RCC 7860 (cell line): Measurements from ENCODE around the gene ENOX1.

Experiments
- DNase-seq: peaks from one replicate; pipeline ENCODE4 v3.0.0-alpha.2; 2015; ENCODE audit warnings: low spot score
- FAIRE-seq: peaks from 2 replicates; lab custom pipeline; 2012; peaks lifted over from hg19 to GRCh38; lab: Jason Lieb, UNC

Gene ENOX1

DNA sequence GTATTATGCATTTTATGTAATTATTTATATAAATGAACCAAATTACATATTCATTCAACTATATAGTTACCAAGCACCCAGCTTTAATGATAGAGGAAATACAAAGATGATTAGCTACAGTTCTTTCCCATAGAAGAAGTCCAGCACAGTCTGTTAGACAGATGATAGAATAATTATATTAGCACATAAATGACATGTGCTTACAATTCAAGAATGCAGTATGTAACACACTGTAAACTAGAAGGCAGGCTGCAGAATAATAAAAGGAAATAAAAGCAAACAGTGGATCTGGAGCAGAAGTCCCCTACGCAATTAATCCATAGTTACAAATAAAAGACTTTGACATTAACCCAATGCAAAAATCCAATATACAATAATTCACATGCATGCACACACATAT, 384.4 kb downstream of the ENOX1 start:
- no peak for DNase-seq
- no peak for FAIRE-seq

DNA sequence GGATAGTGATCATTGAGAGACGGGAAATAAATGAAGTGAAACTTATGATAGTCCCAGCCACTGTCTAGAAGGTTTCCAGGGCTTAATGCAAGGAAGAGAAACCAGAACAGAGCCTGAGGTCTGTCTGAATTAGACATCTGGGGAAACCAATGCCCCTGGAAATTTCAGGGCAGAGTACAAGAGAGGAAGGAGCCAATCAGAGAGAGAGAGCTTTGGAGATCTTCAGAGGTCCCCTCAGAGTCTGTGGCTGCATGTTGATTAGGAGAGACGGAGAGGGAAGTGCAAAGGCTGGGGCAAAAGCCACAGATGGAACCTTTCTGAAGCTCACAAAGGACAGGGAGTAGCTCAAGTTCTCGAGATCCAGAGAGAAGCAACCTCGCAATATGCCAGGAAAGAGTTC, 385.4 kb downstream of the ENOX1 start:
- FAIRE-seq (no peak), DNase-seq (no peak)

DNA sequence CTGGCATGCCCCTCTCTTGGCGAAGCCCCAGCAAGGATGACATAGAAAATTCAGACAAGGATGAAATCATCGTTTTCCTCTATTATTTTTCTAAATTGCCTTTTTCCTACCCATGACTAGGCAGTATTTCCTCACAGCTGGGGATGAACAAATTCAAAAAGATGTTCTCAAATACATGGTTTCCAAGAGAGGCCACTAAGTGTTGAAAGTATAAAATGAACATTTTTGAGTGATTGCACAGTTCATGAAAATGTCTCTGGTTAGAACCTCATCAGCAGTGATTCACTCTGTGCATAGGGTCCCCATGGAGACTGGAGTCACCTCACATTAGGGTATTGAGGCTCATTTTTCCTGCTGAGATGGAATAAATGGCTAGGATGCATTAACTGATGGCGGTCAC, 389.7 kb downstream of the ENOX1 start:
- DNase-seq (no peak), FAIRE-seq (no peak)

DNA sequence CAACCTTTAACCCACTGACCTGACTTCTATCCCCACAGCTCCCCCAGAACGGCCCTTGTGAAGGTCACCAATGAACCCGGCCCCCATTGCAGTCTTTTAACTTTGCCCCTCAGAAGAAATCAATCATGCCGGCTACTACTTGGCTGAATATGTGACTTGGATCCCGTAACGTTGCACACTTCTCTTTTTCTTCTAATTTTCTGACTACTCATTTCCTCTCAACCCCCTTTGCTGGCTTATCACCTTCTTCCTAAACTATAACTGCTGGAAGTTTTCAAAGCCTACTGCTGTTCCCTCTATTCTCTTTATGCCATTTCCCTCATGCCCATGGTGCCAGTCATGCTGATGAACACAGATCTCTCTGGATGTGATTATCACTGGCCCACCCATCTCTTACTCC, 395.7 kb downstream of the ENOX1 start:
- FAIRE-seq (no peak), DNase-seq (no peak)

DNA sequence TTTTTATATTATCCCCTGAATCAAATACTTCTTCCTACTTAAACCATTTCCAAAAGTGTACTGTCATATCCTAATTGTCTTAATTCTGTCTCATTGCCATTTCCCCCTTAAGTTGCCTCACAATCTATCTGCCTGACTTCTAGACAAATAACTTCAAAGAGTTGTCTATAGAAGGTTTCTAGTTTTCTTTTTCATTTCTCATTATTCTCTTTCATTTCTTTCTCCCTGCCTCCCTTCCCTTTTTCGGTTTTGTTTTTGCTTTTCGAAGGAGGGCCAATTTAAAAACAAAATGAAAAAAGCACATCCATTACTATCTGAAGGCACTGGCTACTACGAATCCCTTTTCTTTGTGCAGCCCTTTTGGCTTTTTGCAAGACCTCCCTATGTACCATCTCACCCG, 396.2 kb downstream of the ENOX1 start:
- FAIRE-seq = no peak

DNA sequence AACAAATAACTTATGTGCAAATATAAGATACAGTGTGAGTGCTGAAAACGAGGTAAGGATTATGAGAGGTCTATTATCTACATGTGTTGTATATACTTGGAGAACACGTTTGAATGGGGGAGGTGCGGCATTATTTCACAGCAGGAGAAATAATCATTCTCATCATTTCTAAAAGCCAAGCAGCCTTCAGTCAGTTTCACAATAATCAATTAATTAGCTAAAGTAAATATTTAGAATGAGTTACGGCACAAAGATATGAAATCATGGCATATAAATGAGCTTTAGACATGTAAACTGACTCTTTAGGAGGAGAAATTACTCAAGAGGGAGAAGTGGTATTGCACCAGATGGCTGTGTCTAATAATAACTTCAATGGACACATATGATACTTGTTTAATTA, 396.8 kb downstream of the ENOX1 start:
- no peak for FAIRE-seq

More for the DNA sequence above, 396.2 kb downstream of the ENOX1 start:
- DNase-seq = no peak

DNA sequence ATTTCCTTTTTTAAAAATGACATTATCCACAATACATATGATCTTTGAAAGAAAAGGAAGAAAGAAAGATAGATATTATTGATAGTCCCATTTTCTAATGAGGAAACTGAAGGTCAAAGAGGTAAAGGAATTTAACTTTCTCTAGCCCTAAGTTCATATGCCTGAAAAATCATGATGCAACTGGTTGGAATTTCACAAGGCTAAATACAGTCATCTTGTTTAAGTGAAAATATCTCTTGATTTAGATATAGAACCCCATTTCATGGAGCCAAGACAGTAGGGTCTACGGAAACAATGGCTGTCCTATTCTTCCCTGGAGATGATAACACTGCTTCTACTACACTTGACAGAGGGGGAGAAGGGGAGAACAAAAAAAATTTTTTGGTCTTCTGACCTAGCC, 397.2 kb downstream of the ENOX1 start:
- DNase-seq = no peak
- no peak for FAIRE-seq

More for the DNA sequence above, 396.8 kb downstream of the ENOX1 start:
- DNase-seq = no peak

DNA sequence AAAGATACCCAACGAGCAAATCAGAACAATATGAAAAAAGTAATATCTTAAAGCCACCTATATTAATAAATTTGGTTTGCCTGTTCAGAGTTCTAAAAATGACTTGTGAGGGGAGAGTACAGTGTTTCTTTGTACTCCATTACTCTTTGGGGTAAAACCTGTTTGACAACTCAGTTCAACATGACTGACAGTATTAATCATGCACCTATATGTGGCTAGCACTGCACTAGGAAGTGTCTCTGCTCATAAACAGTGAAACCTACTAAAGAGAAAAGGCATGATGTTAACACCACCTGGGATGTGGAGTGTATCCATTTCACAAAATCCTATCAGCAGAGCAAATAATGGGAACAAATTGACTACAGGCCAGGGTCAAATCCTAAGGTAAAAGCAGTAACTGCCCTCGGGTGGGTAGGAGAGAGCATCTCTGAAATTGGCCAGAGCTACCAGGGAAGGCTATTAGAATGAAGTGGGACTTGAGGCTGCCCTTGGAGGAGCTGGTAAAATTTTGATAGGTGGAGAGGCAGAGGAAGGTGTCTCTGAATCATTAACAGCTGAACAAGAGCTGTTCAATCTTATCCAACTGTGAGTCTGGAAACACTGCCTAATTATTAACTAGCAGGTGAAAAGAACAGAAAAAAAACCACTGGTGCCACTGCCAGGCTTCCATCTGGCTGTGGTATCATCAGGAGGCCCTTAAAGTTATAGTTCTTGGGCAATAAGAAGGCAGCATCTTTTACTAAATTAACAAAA, 398.3 kb downstream of the ENOX1 start:
- DNase-seq = no peak
- FAIRE-seq = no peak

DNA sequence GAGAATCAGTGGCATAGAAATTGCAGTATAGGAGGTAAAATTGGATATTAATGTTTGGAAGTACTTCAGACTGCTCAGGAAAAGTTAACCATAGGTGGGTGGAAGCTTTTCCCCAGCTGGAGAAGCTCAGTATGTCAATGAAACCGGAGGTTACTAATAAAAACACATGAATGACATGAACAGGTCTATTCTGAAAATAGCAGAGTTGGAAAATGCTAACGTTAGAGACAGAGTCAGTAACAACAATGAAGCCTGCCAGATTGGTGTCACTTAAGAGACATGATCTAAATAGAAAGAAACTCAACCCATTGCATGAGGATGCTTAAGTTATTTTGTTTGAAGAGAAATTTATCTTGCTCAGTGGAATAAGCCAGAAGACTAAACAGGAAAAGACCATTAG, 398.9 kb downstream of the ENOX1 start:
- no peak for FAIRE-seq

DNA sequence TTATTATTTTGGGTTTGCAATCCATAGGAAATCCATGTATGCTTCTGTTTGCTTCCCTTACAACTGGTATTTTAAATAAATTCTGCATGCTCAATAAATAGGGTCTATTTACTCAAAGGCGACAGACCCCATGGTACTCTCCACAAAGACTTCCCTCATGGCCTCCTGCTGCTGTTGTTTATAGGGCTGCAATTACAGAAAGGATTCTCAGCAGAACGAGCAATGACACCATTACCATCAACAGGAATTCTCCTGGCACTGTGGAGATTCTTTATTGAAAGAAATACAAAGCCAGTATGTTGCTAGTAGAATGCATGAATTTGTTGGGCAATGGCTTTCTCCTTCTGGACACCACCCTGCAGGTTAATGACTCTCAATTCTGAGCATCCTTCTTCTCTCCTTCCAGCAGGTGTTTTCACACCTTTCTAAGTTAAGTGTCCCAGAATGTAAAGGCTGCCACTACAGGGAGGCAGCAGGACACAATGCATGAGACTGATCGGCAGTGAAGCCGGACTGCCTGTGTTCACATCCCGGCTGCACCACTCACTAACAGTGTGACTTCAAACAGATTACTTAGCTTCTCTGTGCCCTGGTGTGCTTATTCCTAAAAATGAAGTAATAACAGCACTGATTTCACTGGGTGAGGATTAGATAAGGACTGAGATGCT, 403.1 kb downstream of the ENOX1 start:
- no peak for FAIRE-seq
- DNase-seq = no peak

More for the DNA sequence above, 398.9 kb downstream of the ENOX1 start:
- no peak for DNase-seq

DNA sequence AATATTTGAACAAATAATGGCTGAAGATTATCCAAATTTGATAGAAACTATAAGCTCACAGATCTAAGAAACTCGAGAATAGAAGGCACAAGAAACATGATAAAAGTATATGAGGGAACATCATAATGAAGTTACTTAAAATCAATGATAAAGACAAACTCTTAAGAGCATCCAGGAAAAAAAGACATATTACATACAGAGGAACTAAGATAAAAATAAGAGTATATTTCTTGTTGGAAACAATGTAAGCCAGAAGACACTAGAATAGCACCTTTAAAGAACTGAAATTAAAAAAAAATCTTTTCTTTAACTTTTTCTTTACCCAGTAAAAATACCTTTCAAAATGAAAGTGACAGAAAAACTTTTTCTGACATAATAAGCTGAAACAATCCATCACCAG, 407.0 kb downstream of the ENOX1 start:
- DNase-seq (no peak), FAIRE-seq (no peak)

DNA sequence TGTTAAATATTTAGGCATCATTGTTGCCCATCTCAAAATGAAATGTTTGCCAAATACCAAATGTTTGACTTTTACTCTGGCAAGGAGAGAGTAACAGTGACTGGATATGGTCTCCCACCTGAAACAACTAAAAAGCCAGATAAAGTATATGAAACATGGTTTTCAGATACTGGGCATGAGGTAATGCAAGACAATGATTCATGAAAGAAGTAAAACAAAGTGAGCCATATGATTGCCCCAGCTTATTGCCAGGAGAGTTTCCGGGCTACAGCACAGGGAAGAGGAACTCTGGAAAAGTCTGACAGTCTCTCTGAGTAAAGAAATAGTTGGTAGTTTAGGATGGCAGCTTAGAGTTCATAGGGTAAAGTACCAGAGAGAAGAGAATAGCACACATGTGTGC, 408.8 kb downstream of the ENOX1 start:
- FAIRE-seq = no peak
- DNase-seq = no peak

DNA sequence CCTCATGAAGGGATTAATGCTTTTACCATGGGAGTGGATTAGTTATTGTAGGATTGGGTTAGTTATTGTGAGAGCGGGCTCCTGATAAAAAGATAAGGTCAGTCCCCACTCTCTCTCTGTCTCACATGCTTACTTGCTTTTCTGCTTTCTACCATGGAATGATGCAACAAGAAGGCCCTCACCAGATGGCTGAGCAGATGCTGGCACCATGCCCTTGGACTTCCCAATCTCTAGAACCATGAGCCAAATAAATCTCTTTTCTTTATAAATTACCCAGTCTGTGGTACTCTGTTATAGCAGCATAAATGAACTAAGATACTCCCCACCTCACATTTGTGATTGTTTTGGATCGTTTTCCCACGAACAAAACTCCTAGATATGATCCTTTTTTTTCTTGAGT, 409.6 kb downstream of the ENOX1 start:
- no peak for FAIRE-seq

DNA sequence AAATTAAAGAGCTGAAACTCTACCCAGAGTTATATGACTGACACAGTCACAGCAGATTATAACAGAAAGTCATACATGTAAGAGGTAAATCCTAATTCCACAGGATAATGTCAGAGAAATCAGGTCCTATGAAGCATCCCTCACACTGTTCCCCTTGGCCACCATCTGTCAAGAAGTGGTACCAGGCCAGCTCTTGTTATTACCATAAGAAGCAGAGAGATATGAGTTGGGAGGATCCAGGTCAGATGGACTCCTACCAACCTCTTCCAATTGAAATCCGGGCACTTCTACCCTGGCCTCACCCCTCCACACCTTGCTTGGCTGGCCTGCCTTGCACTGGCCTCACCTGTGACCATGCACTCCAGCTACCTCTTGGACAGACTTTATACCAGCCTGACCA, 410.2 kb downstream of the ENOX1 start:
- no peak for DNase-seq
- no peak for FAIRE-seq

More for the DNA sequence above, 409.6 kb downstream of the ENOX1 start:
- no peak for DNase-seq

DNA sequence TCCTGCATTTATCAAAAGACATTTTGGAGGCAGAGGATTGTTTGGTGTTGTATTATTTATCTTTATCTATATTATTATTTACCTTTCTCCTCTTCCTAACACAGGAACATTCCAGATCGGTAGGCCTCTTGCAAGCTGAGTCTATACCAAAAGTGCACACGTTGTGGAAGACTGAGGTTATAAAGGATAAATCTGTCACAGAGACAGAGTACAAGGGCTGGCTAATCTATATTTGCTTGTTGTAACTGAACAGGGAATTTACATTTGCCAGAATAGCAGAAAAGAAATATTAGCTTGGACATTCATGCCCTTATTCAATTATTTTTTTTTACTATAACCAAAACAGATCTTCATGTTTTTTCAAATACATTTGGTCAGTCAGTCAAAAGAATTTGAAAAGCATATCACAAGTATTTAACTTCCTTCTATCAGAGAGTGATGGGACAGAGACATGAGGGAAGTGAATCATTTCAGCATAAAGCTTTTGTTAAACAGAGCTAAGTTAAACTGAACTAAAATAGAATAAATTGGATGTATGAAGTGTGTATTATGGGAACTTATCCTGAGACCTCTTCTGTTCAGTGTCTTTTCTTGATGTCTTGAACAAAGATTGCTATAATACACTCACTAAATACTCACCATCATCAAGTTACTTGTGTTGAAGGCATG, 410.8 kb downstream of the ENOX1 start:
- FAIRE-seq = no peak

DNA sequence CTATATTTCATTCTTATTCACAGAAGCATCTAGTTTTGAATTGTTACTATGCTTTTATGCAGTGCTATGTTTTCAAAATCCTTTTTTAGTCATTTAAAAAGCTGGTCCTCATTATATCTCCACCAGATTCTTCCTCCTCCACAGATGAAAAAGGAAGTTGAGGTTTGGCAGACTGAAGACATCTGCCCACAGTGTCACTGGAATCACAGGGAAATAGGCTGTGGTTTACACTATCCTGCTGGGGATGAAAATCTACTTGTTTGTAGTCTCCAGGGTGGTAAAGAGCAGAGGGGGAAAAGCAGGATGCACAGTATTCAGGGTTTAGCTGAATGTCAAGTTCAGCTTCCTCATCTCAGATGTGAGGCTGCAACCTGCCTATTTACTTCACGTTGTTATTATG, 412.2 kb downstream of the ENOX1 start:
- DNase-seq (no peak), FAIRE-seq (no peak)

More for the DNA sequence above, 410.8 kb downstream of the ENOX1 start:
- DNase-seq = no peak

DNA sequence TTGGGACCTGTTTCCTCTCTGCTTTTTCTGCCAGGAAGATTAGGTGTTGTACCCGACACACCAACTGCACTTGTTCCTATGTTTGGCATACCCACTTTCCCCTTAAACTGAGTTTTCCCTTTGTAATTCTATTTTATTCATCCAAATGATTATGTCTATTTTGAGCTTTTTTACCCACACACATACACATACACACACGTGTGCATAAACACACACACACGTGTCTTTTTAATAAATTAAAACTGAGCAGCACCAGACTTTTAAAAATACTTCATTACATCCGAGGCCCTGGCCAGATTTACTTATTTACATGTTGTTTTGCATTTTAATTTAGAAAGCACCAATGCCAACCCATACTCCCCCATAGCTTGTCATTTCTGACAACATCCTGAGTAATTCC, 413.4 kb downstream of the ENOX1 start:
- FAIRE-seq = no peak

DNA sequence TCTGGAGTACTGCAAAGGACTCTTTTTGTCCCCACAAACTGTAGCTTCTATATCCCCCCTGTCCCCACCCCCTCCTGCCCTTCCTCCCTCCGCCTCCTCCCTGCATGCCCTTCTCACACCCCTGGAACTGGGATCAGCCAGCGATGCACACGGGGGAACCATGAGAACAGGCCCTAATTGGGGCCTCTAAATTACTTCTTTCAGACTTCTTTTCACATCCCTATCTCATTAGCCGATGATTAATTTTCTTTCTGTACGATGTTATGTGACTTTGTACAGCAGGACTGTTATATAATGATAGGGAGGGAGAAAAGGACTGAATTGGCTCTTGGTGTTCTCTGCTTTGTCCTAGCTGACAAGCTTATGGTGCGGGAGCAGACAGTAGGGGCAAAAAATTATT, 415.9 kb downstream of the ENOX1 start:
- DNase-seq = no peak
- no peak for FAIRE-seq

More for the DNA sequence above, 413.4 kb downstream of the ENOX1 start:
- DNase-seq = no peak

DNA sequence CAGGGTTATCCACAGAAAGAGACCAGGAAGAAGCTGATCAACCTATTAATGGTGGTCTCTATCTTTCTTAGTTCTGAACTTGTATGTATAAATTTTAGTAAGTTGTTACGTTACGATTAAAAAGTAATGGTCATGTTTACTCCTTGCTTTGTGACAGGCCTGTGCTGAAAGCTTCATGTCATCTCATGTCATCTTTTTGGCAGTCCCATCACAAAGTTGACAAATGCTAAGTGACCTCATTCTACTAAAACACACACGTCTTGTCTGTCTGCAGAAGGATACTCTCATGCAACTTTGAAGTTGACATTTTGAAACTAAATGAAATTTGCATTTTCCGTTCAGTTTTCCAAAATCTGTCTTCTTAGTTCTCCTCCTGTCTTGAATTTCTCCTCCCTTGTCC, 417.5 kb downstream of the ENOX1 start:
- DNase-seq (no peak), FAIRE-seq (no peak)

DNA sequence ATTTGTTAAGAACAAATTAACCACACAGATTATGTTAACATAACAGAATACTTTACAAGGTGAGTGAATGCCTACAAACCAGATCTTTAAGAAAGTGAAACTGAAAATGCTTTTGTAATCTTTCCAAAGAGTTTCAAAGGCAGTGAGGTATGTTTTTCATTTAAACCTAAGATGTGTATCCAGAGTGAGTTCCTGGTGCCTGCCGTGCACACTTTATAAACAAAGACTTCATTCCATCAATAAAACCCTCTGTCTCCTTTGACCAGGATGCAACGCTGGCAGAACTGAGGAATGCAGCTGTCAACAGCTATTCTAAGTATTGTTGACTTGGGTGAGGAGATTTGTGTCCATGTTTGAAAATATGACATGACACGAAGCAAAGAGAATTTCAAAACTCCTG, 418.8 kb downstream of the ENOX1 start:
- FAIRE-seq (no peak), DNase-seq (no peak)

DNA sequence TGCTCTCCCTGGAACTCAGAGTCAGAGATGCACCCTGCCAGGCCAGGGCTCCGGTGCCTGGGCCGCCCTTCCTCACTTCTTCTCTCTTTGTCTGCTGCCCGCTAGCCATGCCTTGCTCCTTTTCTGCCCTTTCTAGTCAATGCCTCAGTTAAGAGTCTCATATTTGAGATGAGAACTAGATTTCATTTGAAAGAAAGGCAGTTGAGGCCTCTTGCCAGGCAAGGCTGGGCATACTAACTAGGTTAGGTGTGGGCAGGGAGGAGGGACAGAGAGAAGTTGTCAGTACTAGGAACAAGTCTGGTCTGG, 421.8 kb downstream of the ENOX1 start:
- no peak for FAIRE-seq

More for the DNA sequence above, 421.8 kb downstream of the ENOX1 start:
- DNase-seq = no peak
